Measurements from ENCODE around the gene CBX4. TPM values are rescaled to one million over a fixed set of nuclear protein-coding genes. Genes with fewer than 3 reads are reported as not detected.

Gene CBX4
- total RNA-seq, 1 experiment from 2014 or later: 6.2 TPM

GRCh38 chr17:79819534-79820276 lies 19.5 kb downstream of the CBX4 start:
- H3K79me1 ChIP-seq (ENCODE audit: insufficient read depth, low read depth, low read length, poor library complexity, severe bottlenecking): no peaks in the 10 kb centered on the region
- no peak overlapping the region for H2BK20ac ChIP-seq (ENCODE audit: low read depth, low read length, poor library complexity, severe bottlenecking)
- no peak overlapping the region for H2AK5ac ChIP-seq (ENCODE audit: insufficient read length, low read length)
- no peak overlapping the region for H3K56ac ChIP-seq (ENCODE audit: insufficient read length, low read depth, low read length)
- no peak for DNase-seq
- no peak overlapping the region for H3K18ac ChIP-seq (ENCODE audit: insufficient read length, low read depth, low read length)
- Mint-ChIP-seq H3K9me3 (peaks cover 3 to 13% of the 10 kb centered on the region in 2 experiments; a peak in 4 of 5 replicates), H3K4me1 (peaks cover 4 to 6% of the 10 kb centered on the region in 2 experiments), H3K36me3 (ENCODE audit: insufficient read depth in 1 of 3, low read depth in 3 of 3) (peaks cover 0 to 5% (median 3%) of the 10 kb centered on the region in 3 experiments; a peak in 4 of 7 replicates), H3K27me3 (ENCODE audit: low read depth) (peaks cover 99% of the 10 kb centered on the region), H3K27ac (no peak overlapping the region), H3K4me3 (no peak overlapping the region)
- no peak overlapping the region; the same call in 1 of the 2 replicates for H3K14ac ChIP-seq (ENCODE audit: insufficient read depth, low read length)
- TF ChIP-seq CTCF (conservative IDR thresholded peaks at IDR 0.05): no peak
- H4K8ac ChIP-seq (replicated peaks; ENCODE audit: insufficient read length, low read depth, low read length): no peak overlapping the region
- H4K20me1 ChIP-seq (ENCODE audit: control insufficient read depth, insufficient read depth, insufficient read length): no peaks in the 10 kb centered on the region
- H3T11ph ChIP-seq (ENCODE audit: low read length): no peak overlapping the region
- no peak overlapping the region for H3K23ac ChIP-seq (ENCODE audit: insufficient read length, low read depth, low read length)
- H3K4me2 ChIP-seq (ENCODE audit: insufficient read depth, insufficient read length, low read length): no peak overlapping the region
- H3K79me2 ChIP-seq (ENCODE audit: insufficient read depth, low read length): no peaks in the 10 kb centered on the region
- H2BK12ac ChIP-seq (ENCODE audit: insufficient read length, low read depth, low read length): no peak overlapping the region
- H2BK5ac ChIP-seq (ENCODE audit: insufficient read length, low read length): no peak overlapping the region
- no peak overlapping the region for H4K5ac ChIP-seq (ENCODE audit: insufficient read length, low read depth, low read length)
- no peaks in the 10 kb centered on the region for H3K9me3 ChIP-seq (ENCODE audit: control insufficient read depth, low read depth, low read length)
- H2BK15ac ChIP-seq (ENCODE audit: low read depth, low read length): no peak overlapping the region
- no peak overlapping the region for H2BK120ac ChIP-seq (ENCODE audit: low read depth, low read length, poor library complexity, severe bottlenecking)
- H3K4me1 ChIP-seq (ENCODE audit: insufficient read depth, low read length): no peaks in the 10 kb centered on the region
- no peak overlapping the region for H2AFZ ChIP-seq (ENCODE audit: low read length)
- H3K27ac ChIP-seq (ENCODE audit: insufficient read length, low read depth, low read length): no peak overlapping the region
- no peak overlapping the region for H4K91ac ChIP-seq (ENCODE audit: insufficient read length, low read depth, low read length)
- H3K23me2 ChIP-seq (ENCODE audit: insufficient read length, low read depth, low read length, poor library complexity, severe bottlenecking): peaks cover 3% of the 10 kb centered on the region
- peaks cover 58% of the 10 kb centered on the region for H3K27me3 ChIP-seq (ENCODE audit: insufficient read depth, low read length)
- no peak overlapping the region for H3K9ac ChIP-seq (ENCODE audit: extremely low read depth, insufficient read length, low read length)
- no CpG with 5 or more reads among the region's 13 CpGs for WGBS (ENCODE audit: extremely low coverage, insufficient read length, low lambda C conversion rate)
- H3K4ac ChIP-seq (ENCODE audit: low read depth, low read length): no peak overlapping the region

All from H9 (cell line).